ENCODE results near the gene CALN1.
"Not testable (repeated sequence)": the region's sequence is repeated elsewhere in the genome, so short reads cannot be mapped to it uniquely, and the experiment has no call there.

CALN1 gene

DNA sequence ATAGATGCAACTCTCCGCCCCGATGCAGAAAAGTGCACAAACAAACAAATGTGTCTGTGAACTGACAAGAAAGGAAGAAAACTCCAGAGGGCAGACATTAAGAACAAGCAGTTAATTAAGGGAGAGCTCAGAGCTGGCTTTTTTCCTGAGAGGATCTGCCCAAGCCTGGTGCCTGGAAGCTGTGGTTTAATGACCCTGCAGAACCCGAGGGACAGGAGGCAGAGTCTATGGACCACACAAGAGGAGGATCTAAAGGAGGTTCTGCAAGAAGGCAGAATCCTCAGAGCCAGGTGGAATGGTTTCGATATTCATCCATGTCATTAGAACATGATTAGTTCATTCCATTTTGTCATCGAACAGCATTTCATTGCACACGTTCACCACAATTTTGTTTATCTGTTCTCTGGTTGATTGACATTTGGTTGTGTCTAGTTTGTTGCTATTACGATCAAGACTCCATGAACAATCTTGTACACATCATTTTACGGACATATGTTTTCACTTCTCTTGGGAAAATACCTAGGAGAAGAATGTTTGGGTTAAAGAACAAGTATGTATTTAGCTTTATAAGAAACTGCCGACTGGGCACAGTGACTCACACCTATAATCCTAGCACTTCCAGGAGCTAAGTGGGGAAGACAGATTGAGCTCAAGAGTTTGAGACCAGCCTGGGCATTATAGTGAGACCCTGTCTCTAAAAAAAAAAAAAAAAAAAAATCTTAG lies 560.2 kb downstream of the CALN1 start:
- no peak for DNase-seq

DNA sequence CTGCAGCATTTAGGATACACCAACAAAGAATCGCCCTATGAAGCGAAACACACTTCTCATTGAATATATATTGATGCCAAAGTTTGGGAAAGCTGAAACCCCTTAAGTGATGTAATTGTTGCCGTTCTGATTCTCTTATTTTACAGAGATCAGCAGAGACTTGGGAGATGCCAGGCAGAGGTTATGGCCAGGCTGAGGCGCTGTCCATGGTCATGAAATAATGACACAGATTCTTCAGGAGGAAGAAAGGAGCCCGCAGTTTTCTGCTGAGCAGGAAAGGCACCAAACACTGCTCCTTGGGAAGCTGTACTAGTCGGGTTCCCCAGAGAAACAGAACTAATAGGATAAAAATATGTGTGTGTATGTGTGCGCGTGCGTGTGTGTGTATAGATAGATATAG lies 566.0 kb downstream of the CALN1 start:
- no peak for DNase-seq

DNA sequence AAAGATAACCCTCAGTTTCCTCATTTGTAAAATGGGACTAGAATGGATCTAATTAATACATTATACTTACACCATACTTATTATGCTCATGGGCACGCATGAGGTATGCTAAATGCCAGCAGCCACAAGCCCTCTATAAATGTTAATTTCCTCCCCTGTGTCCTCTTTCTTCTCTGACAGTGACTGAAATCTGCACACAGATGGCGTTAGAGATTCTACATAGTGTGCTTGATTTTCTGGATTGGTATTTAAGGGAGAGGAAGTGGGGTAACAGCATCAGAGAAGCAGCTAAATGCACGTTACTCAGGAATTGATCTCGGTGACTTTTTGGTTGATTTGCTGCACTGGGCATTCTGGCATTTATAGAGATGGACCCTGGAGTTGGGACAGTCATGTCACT lies 568.5 kb downstream of the CALN1 start:
- DNase-seq: no peak

DNA sequence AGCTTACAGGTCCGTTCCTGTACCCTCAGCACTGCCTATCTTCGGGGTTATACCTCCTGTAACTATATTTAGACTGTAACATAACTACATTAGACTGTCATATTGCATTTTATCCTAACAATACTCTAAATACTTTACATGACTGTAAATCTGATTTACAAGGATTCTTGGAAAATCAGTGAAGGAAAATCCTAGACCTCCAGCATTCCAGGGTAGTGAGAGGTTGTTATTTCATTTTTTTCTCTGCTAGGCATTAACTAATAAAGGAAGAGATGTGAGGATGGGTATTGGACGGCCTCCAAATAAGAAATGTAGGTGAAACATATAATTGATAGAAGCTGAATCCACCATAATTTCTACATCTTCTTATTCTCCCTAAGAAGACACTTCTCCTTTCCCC lies 569.4 kb downstream of the CALN1 start:
- no peak for DNase-seq

DNA sequence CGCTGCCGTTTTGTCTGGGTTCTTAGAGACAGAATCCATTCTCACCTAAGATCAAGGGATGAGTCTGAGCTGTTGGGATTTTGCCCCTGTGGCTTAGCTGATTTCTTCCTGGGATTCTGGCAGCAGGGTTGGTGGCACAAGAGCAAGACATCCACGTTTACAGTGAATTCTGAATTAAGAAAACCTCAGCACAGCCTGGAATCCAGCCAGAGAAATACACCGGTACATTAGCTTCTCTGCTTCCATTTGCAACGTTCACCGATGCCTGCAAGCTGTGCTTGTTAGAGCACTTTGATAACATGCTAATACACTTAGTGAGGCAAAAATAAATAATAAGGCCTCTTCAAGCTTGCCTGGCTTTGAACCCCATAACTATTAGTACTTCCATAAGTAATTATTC lies 569.8 kb downstream of the CALN1 start:
- DNase-seq: no peak

DNA sequence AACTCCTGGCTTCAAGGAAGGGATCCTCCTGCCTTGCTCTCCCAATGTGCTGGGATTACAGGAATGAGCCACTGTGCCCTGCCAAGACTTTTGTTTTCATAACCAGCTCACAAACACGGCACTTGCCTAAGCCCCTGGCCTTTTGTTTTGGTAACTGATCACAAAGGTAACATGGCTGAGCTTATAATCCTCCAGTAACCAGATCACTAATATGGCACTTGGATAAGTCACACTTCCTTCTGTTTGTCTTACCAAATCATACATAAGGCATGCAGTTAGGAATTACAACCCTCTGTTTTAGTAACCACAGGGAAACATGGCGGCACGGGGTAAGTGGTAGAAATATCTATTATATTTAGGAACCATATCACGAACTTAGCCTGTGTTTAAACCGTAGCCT lies 577.1 kb downstream of the CALN1 start:
- DNase-seq: no peak

DNA sequence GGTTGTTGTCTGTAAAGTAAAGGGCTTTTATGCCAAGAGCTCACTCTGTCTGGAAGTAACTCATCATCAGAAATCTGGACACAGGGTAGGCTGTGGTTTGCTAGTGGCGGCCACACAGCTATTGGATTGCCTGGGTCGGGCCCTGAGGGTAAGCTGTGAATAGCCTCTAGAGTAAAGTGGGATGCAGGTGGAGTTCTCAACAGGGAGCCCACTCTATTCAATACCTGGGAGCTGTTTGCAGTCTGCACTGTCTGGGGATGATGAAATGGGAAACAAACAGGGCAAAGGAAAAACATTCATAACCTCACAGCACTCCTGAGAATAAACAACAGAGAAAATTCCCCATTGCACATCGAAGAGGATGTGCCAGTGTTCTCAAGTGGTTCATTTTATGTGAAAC lies 582.6 kb downstream of the CALN1 start:
- DNase-seq: no peak

DNA sequence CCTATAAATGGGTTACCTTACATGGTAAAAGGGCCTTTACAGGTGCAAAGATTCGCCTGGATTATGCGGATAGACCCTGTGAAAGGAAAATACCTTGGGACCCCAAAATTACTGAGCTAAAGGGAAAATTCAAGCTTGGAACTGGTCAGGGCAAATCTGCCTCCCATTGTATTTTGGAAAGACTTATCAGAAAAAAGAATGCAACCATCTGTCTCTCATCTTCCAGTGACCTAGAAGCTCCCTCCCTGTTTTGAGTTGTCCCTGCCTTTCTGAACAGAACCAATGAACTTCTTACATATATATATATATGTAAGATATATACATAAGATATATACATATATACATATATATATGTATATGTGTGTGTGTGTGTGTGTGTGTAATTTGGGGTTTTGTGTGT lies 583.8 kb downstream of the CALN1 start:
- DNase-seq: no peak

DNA sequence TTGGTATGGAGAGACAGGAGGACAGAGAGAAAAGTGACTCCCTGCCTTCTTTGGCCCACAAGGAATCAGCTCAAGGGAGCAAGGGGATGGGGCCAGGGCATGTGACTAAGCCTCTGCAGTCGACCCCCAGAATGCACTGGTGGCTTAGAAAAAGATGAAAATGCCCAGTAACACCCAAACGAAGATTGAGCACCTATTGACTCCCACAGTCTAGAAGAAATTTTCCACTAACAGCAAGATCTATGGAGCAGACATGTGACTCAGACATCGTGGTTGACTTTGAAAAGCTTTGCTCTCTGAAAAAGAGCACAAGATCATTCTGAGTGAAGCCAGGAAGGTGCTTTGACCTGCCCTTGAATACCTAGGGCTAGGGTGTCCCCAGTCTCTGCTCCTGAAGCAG lies 586.0 kb downstream of the CALN1 start:
- DNase-seq: no peak

DNA sequence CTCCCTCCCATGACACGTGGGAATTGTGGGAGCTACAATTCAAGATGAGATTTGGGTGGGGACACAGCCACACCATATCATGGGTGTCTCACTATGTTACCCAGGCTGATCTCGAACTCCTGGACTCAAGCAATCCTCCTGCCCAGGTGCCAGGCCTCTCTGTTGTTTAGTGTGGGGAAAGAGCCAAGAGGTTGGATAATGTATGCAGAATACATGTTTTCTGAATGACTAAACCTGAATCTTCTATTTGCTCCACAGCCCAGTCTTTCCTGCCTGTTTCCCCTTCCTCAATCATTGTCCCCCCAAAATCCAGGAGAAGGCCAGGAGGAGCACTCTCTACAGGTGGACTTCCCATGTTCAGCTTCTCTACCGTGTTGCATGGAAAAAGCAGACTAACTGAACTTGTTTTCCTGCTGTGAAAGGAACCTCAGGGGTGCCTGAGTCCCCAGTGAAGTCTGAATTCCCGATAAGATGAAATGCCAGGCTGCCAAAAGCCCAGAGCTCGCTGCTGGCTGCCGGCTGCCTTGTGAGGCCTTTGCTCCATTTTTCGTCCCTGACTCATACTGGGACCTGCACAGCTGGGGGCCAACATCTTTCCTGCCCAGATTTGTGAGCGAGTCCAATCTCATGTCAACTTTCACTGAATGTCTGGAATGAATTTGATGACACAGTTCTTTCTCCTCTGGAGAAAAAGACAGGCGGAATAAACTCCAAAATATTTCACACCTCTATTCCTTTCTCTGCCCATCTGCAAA lies 588.0 kb downstream of the CALN1 start:
- DNase-seq: no peak

DNA sequence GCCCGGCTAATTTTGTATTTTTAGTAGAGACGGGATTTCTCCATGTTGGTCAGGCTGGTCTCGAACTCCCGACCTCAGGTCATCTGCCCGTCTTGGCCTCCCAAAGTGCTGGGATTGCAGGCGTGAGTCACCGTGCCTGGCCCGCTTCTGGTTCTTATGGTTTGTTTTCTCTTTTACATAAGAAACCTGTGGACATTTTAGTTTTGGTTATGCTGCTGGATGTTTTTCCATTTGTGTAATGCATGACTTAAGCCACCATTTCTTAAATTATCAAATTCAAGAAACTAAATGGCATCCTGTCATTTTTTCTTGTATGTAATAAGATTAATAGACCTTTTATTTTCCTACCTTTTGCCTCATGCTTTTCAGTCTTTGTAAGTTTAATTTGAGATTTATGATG lies 589.7 kb downstream of the CALN1 start:
- not testable (repeated sequence) for DNase-seq

DNA sequence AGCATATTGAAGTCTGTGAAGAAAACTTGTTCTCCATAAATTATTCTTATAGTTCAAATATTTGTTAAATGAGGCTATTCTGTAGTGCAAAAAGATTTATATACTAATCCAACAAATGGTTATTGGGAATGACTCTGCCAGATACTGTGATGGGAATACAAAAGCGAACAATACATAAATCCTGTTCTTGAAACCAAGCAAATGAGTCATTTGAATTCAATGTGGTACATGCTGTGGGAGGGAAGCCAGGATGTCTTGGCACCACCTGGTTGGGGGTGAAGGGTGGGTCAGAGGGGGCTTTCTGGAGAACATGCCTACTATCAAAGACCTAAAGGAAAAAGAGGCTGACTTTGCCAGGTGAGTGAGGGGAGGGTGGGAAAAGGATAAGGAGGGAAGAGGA lies 594.2 kb downstream of the CALN1 start:
- DNase-seq: no peak

DNA sequence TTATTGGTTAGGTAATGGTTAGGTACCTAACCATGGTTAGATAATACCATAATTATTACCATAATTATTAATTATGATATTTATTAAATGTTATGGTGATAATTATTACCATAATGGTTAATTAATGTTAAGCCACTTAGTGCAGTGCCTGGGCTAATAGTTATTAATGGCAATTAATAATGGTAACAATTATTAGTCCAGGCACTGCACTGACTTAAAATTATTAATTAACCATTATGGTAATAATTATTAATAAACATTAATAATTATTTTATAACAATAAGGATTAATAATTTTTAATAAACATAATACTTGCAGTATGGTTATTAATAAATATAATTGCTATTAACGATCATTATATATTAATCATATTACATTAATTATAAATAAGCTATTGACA lies 604.0 kb downstream of the CALN1 start:
- DNase-seq: no peak

DNA sequence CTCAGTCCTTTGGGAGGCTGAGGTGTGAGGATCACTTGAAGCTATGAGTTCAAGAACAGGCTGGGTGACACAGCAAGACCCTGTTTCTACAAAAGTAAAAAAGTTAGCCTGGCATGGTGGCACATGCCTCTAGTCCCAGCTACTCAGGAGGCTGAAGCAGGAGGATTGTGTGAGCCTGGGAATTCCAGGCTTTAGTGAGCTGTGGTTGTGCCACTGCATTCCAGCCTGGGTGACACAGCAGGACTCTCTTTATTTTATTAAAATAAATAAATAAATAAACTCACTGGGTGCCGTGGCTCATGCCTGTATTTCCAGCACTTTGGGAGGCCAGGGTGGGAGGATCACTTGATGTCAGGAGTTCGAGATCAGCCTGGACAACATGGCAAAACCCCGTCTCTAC lies 607.9 kb downstream of the CALN1 start:
- DNase-seq: no peak

DNA sequence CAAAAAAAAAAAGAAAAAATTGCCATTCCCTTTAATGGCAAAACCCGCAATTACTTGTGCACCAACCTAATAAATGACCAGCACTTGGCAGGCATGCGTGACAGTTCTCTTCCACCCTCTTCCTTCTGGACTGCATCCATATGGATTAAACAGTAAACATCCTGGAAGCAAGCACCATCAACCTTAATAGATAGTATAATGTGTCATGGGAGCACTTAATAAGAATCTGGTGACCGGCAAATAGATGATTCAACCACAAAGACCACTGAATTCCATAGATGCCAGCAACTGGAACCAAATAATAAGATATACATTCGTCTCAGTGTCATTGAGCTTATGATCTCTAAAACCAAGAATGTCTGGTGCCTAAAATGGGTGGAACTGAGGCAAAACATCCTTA lies 610.2 kb downstream of the CALN1 start:
- DNase-seq: no peak

DNA sequence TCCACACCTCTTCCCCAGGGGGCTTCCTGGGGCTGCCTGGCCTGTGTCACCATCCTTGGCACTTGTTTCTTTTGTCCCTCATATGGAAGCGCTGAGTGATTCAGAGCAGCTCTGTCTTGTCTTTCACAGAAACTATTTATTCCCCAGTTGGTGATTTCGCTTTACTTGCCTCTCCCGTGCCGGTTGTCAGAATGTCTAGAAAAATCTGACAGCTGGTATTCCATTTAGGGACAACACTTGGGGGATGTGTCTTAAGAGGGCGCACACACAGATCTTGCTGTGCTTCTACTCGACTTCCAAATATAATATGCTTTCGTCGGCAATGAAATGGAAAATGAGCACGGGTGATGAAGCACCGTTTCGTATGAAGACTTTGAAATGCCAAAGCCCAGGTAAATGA lies 611.8 kb downstream of the CALN1 start:
- DNase-seq: no peak

DNA sequence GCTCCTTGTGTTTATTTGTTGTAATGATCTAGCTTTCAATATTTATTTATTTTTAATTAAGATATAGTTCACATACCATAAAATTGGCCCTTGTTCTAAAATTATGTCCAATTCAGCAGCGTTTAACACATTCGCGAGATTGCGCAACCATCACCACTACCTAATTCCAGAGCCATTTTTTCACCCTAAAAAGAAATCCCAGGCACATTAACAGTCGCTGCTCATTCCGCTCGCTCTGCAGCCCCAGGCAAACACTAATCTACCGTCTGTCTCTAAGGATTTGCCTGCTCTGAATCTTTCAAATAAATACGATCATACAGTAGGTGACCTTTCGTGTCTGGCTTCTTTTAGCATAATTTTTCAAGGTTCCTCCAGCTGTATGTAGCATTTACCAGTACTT lies 616.7 kb downstream of the CALN1 start:
- no peak for DNase-seq

DNA sequence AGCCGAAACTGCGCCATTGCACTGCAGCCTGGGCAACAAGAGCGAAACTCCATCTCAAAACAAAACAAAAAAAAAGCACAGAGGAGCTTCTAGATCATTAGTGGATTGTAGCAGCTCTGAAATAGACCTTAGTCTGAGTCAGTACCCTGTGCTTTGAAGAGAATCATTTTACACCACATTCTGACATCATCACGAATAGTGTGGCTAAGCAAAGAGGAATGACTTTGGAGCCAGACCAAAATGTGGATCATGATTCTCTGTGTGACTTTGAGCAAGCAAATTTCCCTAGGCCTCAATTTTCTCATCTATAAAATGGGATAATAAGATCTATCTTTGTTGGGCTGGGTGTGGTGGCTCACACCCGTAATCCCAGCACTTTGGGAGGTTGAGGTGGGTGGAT lies 618.9 kb downstream of the CALN1 start:
- DNase-seq: no peak

DNA sequence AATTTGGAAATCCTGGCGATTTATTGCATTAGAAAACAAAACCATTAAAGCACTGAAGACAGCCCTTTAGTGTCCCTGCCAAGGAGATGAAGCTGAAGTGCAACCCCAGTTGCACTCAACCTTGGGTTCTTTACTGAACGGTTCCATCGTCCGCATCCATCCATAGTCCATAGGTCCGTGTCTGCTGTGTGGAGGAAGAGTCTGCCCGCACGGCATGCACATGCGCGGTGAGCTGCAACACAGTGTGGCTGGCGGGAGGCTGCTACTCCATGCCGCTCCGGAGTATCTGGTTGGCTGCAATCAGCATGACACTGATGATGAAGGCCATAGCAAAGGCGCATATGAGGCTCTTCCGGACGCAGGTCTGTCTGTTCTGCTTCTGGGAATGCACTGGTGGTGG lies 624.6 kb downstream of the CALN1 start:
- no peak for DNase-seq

DNA sequence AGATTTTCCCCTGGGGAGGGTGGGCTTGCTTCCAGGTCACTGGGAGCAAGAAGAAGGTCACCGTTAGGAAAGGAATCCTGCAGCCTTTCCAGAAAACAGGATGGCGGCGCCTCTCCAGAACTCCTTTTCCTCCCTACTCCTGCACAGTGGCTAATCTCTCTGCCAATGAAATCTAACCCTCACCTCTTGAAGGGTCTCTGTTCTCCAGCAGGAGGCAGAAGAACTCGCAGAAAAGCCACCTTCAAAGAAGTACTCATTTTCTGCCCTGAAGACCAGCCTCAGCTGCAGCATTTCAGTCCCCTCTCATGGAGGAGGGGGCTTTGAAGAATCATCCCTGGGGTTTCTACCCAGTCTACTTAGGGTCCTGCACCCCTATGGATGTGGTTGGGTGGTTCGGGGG lies 626.9 kb downstream of the CALN1 start:
- DNase-seq: no peak

DNA sequence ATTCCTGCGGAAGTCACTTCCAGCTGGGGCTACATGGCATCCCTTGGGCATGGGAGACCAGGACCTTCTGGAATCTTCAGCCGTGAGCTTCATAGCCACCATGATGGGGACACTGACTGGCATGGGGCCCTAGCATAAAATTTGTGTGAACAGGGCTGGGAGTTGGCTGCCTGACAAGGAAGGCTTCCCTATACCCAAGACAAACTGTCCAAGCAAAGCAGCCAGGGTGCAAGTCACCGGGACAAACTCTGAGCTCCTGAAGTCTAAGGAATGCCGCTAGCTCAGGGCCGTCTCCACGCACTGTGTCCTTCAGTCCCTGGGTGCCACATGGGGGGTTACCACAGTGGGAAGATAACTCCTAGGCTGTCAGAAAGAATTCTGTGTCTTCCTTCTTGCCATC lies 627.4 kb downstream of the CALN1 start:
- DNase-seq: no peak

DNA sequence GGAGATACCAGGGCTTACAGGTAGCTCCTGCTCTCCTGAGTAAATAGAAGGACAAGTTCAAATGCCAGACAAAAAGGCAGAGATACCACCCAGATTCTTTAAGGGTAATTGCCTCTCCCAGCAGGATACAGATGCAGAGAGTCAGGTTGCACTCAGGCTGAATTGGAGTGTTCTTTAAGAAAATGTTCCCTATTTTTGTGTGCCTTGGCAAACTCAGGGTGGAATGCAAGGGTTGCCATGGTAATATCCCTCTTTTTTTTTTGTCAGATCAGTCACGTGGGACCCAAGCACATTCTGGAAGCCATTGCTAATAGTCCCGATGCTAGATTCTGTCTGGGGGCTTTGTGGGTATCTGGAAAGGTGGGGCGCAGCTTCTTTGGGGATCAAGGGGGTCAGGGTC lies 628.0 kb downstream of the CALN1 start:
- no peak for DNase-seq

DNA sequence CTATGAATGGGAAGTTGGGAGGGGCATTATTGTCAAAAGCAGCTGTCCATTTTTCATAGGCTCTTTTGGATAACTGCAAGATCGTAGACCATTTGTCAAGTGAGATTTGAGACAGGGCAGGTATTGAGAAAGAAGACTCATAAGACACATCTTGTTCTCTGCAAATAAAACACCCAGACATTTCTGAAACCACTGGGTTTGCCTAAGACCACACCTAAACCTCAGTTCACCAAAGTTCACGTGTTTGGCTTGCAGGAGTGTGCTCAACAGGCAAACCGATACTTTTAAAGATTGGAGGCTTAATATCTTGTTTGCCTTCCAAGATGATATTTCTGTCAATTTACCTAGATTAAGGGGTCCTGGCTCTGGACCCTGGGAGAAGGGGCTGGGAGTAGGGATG lies 628.4 kb downstream of the CALN1 start:
- no peak for DNase-seq

DNA sequence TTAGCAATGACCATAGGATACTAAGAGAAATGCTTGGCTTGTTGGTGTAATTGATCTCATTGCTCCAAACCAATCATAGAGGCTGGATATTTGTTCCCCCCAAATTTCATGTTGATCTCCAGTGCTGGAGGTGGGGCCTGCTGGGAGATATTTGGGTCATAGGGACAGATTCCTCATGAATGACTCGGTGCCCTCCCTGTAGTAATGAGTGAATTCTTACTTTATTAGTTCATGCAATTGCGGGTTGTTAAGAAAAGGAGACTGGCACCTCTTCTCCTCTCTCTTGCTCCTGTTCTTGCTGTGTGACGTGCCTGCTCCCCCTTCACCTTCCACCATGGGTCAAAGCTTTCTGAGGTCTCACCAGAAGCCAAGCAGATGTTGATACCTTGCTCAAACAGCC lies 630.1 kb downstream of the CALN1 start:
- no peak for DNase-seq

DNA sequence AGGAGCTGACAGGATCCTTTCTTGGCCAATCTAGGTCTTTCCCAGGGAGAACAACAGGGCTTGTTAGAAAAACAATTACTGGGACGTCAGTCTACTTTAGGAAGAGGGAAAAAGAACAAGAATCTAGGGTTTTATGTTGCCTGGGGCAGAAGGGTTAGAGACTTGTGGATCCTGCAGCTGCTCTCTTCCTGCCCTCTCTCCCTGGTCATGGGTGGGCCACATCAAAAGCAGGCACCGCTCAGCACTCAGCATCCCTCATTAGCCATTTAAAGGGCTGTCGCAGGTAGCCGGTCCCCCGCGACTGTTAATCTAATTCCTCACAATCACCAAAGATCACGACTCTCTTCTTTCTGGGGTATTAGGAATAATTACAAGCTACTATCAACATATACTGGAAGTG lies 631.9 kb downstream of the CALN1 start:
- DNase-seq: no peak

Data from T-helper 1 cell (primary cell).